ENCODE data around the gene MAP2.

GRCh38 chr2:209473930-209474419, 50.1 kb downstream of the MAP2 start:
- TF ChIP-seq CTCF (conservative IDR thresholded peaks at IDR 0.05 in 1 of 2, IDR thresholded peaks at IDR 0.05 in 1 of 2; ENCODE audit: low read depth in 1 of 2, low read length in 2 of 2) (no peak), EZH2 (IDR thresholded peaks at IDR 0.05; ENCODE audit: low read length, missing control alignments) (no peak)
